ENCODE results near the gene CDH1.
A peak's percentile ranks its signal among the peaks of the same experiment; 100 is the strongest.

Gene CDH1

GRCh38 chr16:68731637-68732036 lies 5.5 kb upstream of the CDH1 start:
- H3K36me3 ChIP-seq (ENCODE audit: control insufficient read depth, insufficient read depth, low read length) = no peaks in the 10 kb centered on the region
- no CpG with 5 or more reads among the region's 3 CpGs for WGBS (ENCODE audit: insufficient coverage, insufficient read length)
- H3K4me3 ChIP-seq (ENCODE audit: low read length) = no peak overlapping the region
- no peak for DNase-seq (ENCODE audit: low read depth, low spot score)
- H3K9me3 ChIP-seq (ENCODE audit: control insufficient read depth, insufficient read depth, low read length) = no peaks in the 10 kb centered on the region
- H3K27me3 ChIP-seq (ENCODE audit: control insufficient read depth, insufficient read depth, low read length) = no peaks in the 10 kb centered on the region
- peaks cover 5% of the 10 kb centered on the region for H3K4me1 ChIP-seq (ENCODE audit: control insufficient read depth, insufficient read depth, low read length)
- no peak overlapping the region for H3K27ac ChIP-seq (ENCODE audit: low read length)

- WGBS (ENCODE audit: insufficient coverage, insufficient read length) = no CpG with 5 or more reads among the region's 8 CpGs
- Histone ChIP-seq H3K27ac (ENCODE audit: low read length) (no peak overlapping the region), H3K4me1 (ENCODE audit: control insufficient read depth, insufficient read depth, low read length) (peaks cover 5% of the 10 kb centered on the region), H3K27me3 (ENCODE audit: control insufficient read depth, insufficient read depth, low read length) (no peaks in the 10 kb centered on the region), H3K4me3 (ENCODE audit: low read length) (no peak overlapping the region), H3K9me3 (ENCODE audit: control insufficient read depth, insufficient read depth, low read length) (no peaks in the 10 kb centered on the region), H3K36me3 (ENCODE audit: control insufficient read depth, insufficient read depth, low read length) (no peaks in the 10 kb centered on the region)
- no peak for DNase-seq (ENCODE audit: low read depth, low spot score)
Observed at GRCh38 chr16:68732042-68732680, 4.9 kb upstream of the CDH1 start.

- DNase-seq (ENCODE audit: low read depth, low spot score) = no peak
- Histone ChIP-seq H3K4me1 (ENCODE audit: control insufficient read depth, insufficient read depth, low read length) (peaks cover 5% of the 10 kb centered on the region), H3K27me3 (ENCODE audit: control insufficient read depth, insufficient read depth, low read length) (no peaks in the 10 kb centered on the region), H3K36me3 (ENCODE audit: control insufficient read depth, insufficient read depth, low read length) (no peaks in the 10 kb centered on the region), H3K27ac (ENCODE audit: low read length) (no peak overlapping the region), H3K9me3 (ENCODE audit: control insufficient read depth, insufficient read depth, low read length) (no peaks in the 10 kb centered on the region), H3K4me3 (ENCODE audit: low read length) (no peak overlapping the region)
- WGBS (ENCODE audit: insufficient coverage, insufficient read length) = no CpG with 5 or more reads among the region's 4 CpGs
Observed at GRCh38 chr16:68732741-68733399, 4.2 kb upstream of the CDH1 start.

DNA sequence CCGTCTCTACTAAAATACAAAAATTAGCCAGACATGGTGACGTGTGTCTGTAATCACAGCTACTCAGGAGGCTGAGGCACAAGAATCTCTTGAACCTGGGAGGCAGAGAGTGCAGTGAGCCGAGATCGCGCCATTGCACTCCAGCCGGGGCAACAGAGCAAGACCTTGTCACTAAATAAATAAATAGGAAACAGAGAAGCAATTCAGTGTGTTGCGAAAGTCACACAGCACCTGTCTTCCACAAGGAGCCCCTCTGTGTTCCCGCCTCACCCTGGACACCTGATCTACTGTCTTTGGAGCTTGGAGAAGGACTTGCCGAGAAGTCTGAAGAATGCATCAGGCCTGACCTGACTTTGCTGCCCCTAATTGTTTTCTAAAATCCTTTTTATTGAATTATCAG lies 3.5 kb upstream of the CDH1 start:
- no peaks in the 10 kb centered on the region for H3K36me3 ChIP-seq (ENCODE audit: control insufficient read depth, insufficient read depth, low read length)
- no peak overlapping the region for H3K27ac ChIP-seq (ENCODE audit: low read length)
- no peaks in the 10 kb centered on the region for H3K9me3 ChIP-seq (ENCODE audit: control insufficient read depth, insufficient read depth, low read length)
- H3K27me3 ChIP-seq (ENCODE audit: control insufficient read depth, insufficient read depth, low read length) = no peaks in the 10 kb centered on the region
- H3K4me1 ChIP-seq (ENCODE audit: control insufficient read depth, insufficient read depth, low read length) = peaks cover 5% of the 10 kb centered on the region
- H3K4me3 ChIP-seq (ENCODE audit: low read length) = no peak overlapping the region
- DNase-seq (ENCODE audit: low read depth, low spot score) = no peak
- no CpG with 5 or more reads among the region's 9 CpGs for WGBS (ENCODE audit: insufficient coverage, insufficient read length)

- Histone ChIP-seq H3K9me3 (ENCODE audit: control insufficient read depth, insufficient read depth, low read length) (no peaks in the 10 kb centered on the region), H3K36me3 (ENCODE audit: control insufficient read depth, insufficient read depth, low read length) (no peaks in the 10 kb centered on the region), H3K4me3 (ENCODE audit: low read length) (no peak overlapping the region), H3K27me3 (ENCODE audit: control insufficient read depth, insufficient read depth, low read length) (no peaks in the 10 kb centered on the region), H3K27ac (ENCODE audit: low read length) (no peak overlapping the region), H3K4me1 (ENCODE audit: control insufficient read depth, insufficient read depth, low read length) (peaks cover 5% of the 10 kb centered on the region)
- whole genome bisulfite sequencing (ENCODE audit: insufficient coverage, insufficient read length) = no CpG with 5 or more reads among the region's 2 CpGs
- DNase-seq (ENCODE audit: low read depth, low spot score) = no peak
Observed at GRCh38 chr16:68734782-68735181, 2.3 kb upstream of the CDH1 start.

DNA sequence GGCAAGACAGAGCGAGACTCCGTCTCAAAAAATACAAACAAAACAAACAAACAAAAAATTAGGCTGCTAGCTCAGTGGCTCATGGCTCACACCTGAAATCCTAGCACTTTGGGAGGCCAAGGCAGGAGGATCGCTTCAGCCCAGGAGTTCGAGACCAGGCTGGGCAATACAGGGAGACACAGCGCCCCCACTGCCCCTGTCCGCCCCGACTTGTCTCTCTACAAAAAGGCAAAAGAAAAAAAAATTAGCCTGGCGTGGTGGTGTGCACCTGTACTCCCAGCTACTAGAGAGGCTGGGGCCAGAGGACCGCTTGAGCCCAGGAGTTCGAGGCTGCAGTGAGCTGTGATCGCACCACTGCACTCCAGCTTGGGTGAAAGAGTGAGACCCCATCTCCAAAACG lies 531 bp upstream of the CDH1 start:
- no peak for DNase-seq (ENCODE audit: low read depth, low spot score)
- Histone ChIP-seq H3K36me3 (ENCODE audit: control insufficient read depth, insufficient read depth, low read length) (no peaks in the 10 kb centered on the region), H3K4me1 (ENCODE audit: control insufficient read depth, insufficient read depth, low read length) (peaks cover 5% of the 10 kb centered on the region), H3K27ac (ENCODE audit: low read length) (no peak overlapping the region), H3K4me3 (ENCODE audit: low read length) (no peak overlapping the region), H3K27me3 (ENCODE audit: control insufficient read depth, insufficient read depth, low read length) (no peaks in the 10 kb centered on the region), H3K9me3 (ENCODE audit: control insufficient read depth, insufficient read depth, low read length) (no peaks in the 10 kb centered on the region)
- no CpG with 5 or more reads among the region's 12 CpGs for WGBS (ENCODE audit: insufficient coverage, insufficient read length)

- no peak overlapping the region for H3K27ac ChIP-seq (ENCODE audit: low read length)
- no peaks in the 10 kb centered on the region for H3K9me3 ChIP-seq (ENCODE audit: control insufficient read depth, insufficient read depth, low read length)
- no peaks in the 10 kb centered on the region for H3K27me3 ChIP-seq (ENCODE audit: control insufficient read depth, insufficient read depth, low read length)
- H3K36me3 ChIP-seq (ENCODE audit: control insufficient read depth, insufficient read depth, low read length) = no peaks in the 10 kb centered on the region
- no peaks in the 10 kb centered on the region for H3K4me1 ChIP-seq (ENCODE audit: control insufficient read depth, insufficient read depth, low read length)
- H3K4me3 ChIP-seq (ENCODE audit: low read length) = peak overlapping the region; percentile 93
- WGBS (ENCODE audit: insufficient coverage, insufficient read length) = no CpG with 5 or more reads among the region's 58 CpGs
- DNase-seq (ENCODE audit: low read depth, low spot score) = no peak
Observed at GRCh38 chr16:68737730-68738629, 888 bp downstream of the CDH1 start.

- Histone ChIP-seq H3K4me3 (ENCODE audit: low read length) (no peak overlapping the region), H3K4me1 (ENCODE audit: control insufficient read depth, insufficient read depth, low read length) (peaks cover 1% of the 10 kb centered on the region; the same call in 1 of the 2 replicates), H3K36me3 (ENCODE audit: control insufficient read depth, insufficient read depth, low read length) (no peaks in the 10 kb centered on the region), H3K27me3 (ENCODE audit: control insufficient read depth, insufficient read depth, low read length) (no peaks in the 10 kb centered on the region), H3K27ac (ENCODE audit: low read length) (no peak overlapping the region), H3K9me3 (ENCODE audit: control insufficient read depth, insufficient read depth, low read length) (no peaks in the 10 kb centered on the region)
- WGBS (ENCODE audit: insufficient coverage, insufficient read length) = no CpG with 5 or more reads among the region's 7 CpGs
- DNase-seq (ENCODE audit: low read depth, low spot score) = no peak
Observed at GRCh38 chr16:68739964-68740627, 3.0 kb downstream of the CDH1 start.

DNA sequence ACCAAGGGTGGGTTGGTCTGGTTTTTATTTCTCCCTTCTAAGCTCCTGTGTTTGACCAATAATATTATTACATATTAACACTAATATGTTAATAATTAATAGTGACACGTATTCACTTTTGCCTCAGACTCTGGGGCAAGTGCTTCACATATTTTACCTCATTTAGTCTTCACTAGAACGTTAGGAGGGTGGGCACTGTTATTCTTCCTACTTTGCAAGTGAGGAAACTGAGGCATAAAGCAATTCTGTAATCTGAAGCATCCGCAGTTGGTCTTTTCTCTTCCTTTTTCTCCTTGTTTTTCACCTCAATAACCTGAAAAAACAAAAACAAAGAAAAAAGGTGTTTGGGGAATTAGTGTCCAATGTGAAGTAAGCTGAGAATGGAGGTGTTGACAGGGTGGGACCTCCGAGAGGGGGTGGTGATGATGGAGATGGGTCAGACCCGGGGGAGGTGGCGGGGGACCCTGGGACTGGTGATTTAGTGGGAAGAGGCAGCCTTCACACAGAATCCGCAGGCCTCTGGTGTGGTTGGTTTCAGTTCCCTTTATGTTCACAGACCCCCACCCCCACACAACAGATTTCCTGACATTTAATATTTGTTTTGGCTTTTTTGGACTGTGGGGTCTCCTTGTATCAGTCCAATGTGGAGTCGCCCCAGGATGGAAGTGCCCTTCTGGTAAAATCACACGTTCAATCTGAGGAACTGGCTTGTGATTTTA lies 3.7 kb downstream of the CDH1 start:
- Histone ChIP-seq H3K36me3 (ENCODE audit: control insufficient read depth, insufficient read depth, low read length) (no peaks in the 10 kb centered on the region), H3K4me3 (ENCODE audit: low read length) (no peak overlapping the region), H3K27ac (ENCODE audit: low read length) (no peak overlapping the region), H3K27me3 (ENCODE audit: control insufficient read depth, insufficient read depth, low read length) (no peaks in the 10 kb centered on the region), H3K4me1 (ENCODE audit: control insufficient read depth, insufficient read depth, low read length) (peaks cover 1% of the 10 kb centered on the region; the same call in 1 of the 2 replicates), H3K9me3 (ENCODE audit: control insufficient read depth, insufficient read depth, low read length) (no peaks in the 10 kb centered on the region)
- no CpG with 5 or more reads among the region's 9 CpGs for WGBS (ENCODE audit: insufficient coverage, insufficient read length)
- DNase-seq (ENCODE audit: low read depth, low spot score) = no peak

- Histone ChIP-seq H3K4me3 (ENCODE audit: low read length) (no peak overlapping the region), H3K27ac (ENCODE audit: low read length) (no peak overlapping the region), H3K27me3 (ENCODE audit: control insufficient read depth, insufficient read depth, low read length) (no peaks in the 10 kb centered on the region), H3K36me3 (ENCODE audit: control insufficient read depth, insufficient read depth, low read length) (no peaks in the 10 kb centered on the region), H3K4me1 (ENCODE audit: control insufficient read depth, insufficient read depth, low read length) (peaks cover 3% of the 10 kb centered on the region), H3K9me3 (ENCODE audit: control insufficient read depth, insufficient read depth, low read length) (no peaks in the 10 kb centered on the region)
- no CpG with 5 or more reads among the region's 4 CpGs for WGBS (ENCODE audit: insufficient coverage, insufficient read length)
- no peak for DNase-seq (ENCODE audit: low read depth, low spot score)
Observed at GRCh38 chr16:68743664-68744063, 6.6 kb downstream of the CDH1 start.

All from iPS DF 6.9 (cell line).